GM18909 (cell line): Measurements from ENCODE around the gene FGD3.

Source experiments
- ATAC-seq: cut with Tn5 transposase; IDR thresholded peaks from one replicate; pipeline ENCODE4 v1.9.1; 2021; ENCODE audit warnings: mild to moderate bottlenecking; ENCODE audit not compliant: unreplicated experiment, poor library complexity

FGD3 gene

GRCh38 chr9:92954049-92954861 is 6.9 kb downstream of the FGD3 start:
- peak; percentile 68 for ATAC-seq

- no peak for ATAC-seq
Observed at GRCh38 chr9:92954886-92955285, 7.6 kb downstream of the FGD3 start.

- no peak for ATAC-seq
Observed at GRCh38 chr9:92960561-92961290, 13.4 kb downstream of the FGD3 start.

- no peak for ATAC-seq
Observed at GRCh38 chr9:92961627-92962302, 14.4 kb downstream of the FGD3 start.

- ATAC-seq: no peak
Observed at GRCh38 chr9:92962303-92962649, 15.0 kb downstream of the FGD3 start.

GRCh38 chr9:92962846-92963245 is 15.5 kb downstream of the FGD3 start:
- ATAC-seq: no peak

GRCh38 chr9:92963831-92964606 is 16.7 kb downstream of the FGD3 start:
- peak; percentile 82 for ATAC-seq

- ATAC-seq: no peak
Observed at GRCh38 chr9:92964607-92965060, 17.3 kb downstream of the FGD3 start.

- ATAC-seq: no peak
Observed at GRCh38 chr9:92965061-92965758, 17.9 kb downstream of the FGD3 start.

GRCh38 chr9:92965759-92966517 is 18.6 kb downstream of the FGD3 start:
- no peak for ATAC-seq

- no peak for ATAC-seq
Observed at GRCh38 chr9:92966518-92966800, 19.1 kb downstream of the FGD3 start.

GRCh38 chr9:92968081-92968480 is 20.8 kb downstream of the FGD3 start:
- no peak for ATAC-seq

GRCh38 chr9:92969516-92970466 is 22.5 kb downstream of the FGD3 start:
- no peak for ATAC-seq

GRCh38 chr9:92970467-92970923 is 23.2 kb downstream of the FGD3 start:
- ATAC-seq: no peak

GRCh38 chr9:92971121-92971520 is 23.8 kb downstream of the FGD3 start:
- no peak for ATAC-seq

- ATAC-seq: no peak
Observed at GRCh38 chr9:92971776-92972175, 24.5 kb downstream of the FGD3 start.

- ATAC-seq: no peak
Observed at GRCh38 chr9:92973700-92974099, 26.4 kb downstream of the FGD3 start.

- no peak for ATAC-seq
Observed at GRCh38 chr9:92974161-92974661, 26.9 kb downstream of the FGD3 start.
